SH-SY5Y (cell line): ENCODE results near the gene ARHGAP6.

Experiments
- GATA2 ChIP-seq: IDR thresholded peaks from 2 replicates; pipeline ENCODE4 v1.6.1; 2011; ENCODE audit warnings: mild to moderate bottlenecking, low read depth, low read length
- GATA3 ChIP-seq: IDR thresholded peaks from 2 replicates; pipeline ENCODE4 v1.6.1; 2011; ENCODE audit warnings: low read depth, mild to moderate bottlenecking, low read length, moderate library complexity

GRCh38 chrX:11205796-11206195, 459.9 kb downstream of the ARHGAP6 start:
- TF ChIP-seq GATA2 (no peak), GATA3 (no peak)
